Small intestine (tissue), 7 donors: Measurements from ENCODE around the gene DNER. TPM values are rescaled to one million over a fixed set of nuclear protein-coding genes. Genes with fewer than 3 reads are reported as not detected.
"Not testable (repeated sequence)": the region's sequence is repeated elsewhere in the genome, so short reads cannot be mapped to it uniquely, and the experiment has no call there.

Experiments
- DNase-seq, 2 donors: peaks; one replicate each; pipeline versions ENCODE4 v3.0.0 to v3.0.0-alpha.2; 2013
- FAIRE-seq: peaks from 2 replicates; lab custom pipeline; 2012; peaks lifted over from hg19 to GRCh38; lab: Jason Lieb, UNC
- H3K27ac ChIP-seq, 3 donors: one replicate each; pipeline ENCODE4 v1.5.1; 2013; ENCODE audit warnings: low read length in 2 of 3, mild to moderate bottlenecking in 2 of 3, control low read depth in 1 of 3, inconsistent platforms in 1 of 3, low read depth in 1 of 3, moderate library complexity in 1 of 3
- H3K27me3 ChIP-seq, 3 donors: one replicate each; pipeline ENCODE4 v1.6.1; 2013; ENCODE audit warnings: low read length in 3 of 3, inconsistent platforms in 1 of 3; ENCODE audit not compliant: control insufficient read depth in 3 of 3, insufficient read depth in 3 of 3
- H3K36me3 ChIP-seq, 3 donors: one replicate each; pipeline ENCODE4 v1.6.1; 2013; ENCODE audit warnings: low read length in 3 of 3, inconsistent platforms in 1 of 3, low read depth in 1 of 3, mild to moderate bottlenecking in 1 of 3, moderate library complexity in 1 of 3; ENCODE audit not compliant: control insufficient read depth in 3 of 3, insufficient read depth in 2 of 3
- H3K4me1 ChIP-seq, 3 donors: one replicate each; pipeline ENCODE4 v1.6.1; 2013; ENCODE audit warnings: low read length in 2 of 3, inconsistent platforms in 1 of 3, low read depth in 1 of 3, mild to moderate bottlenecking in 1 of 3, moderate library complexity in 1 of 3; ENCODE audit not compliant: control insufficient read depth in 3 of 3, insufficient read depth in 2 of 3
- H3K4me3 ChIP-seq, 3 donors: one replicate each; pipeline ENCODE4 v1.5.1; 2013; ENCODE audit warnings: low read length in 3 of 3, control low read depth in 1 of 3, inconsistent platforms in 1 of 3, low read depth in 1 of 3, mild to moderate bottlenecking in 1 of 3, moderate library complexity in 1 of 3
- H3K9me3 ChIP-seq, 2 donors: one replicate each; pipeline ENCODE4 v1.6.1; 2013; ENCODE audit warnings: low read depth in 1 of 2, low read length in 1 of 2; ENCODE audit not compliant: control insufficient read depth in 2 of 2, insufficient read depth in 1 of 2
- WGBS, 3 donors: extraction: QIAGEN DNeasy Blood & Tissue Kit; methylation state at CpG; one replicate each; pipeline ENCODE4 v1.1.7; 2013; 5-methylcytosine and 5-hydroxymethylcytosine counted together
- polyA plus RNA-seq, 4 donors: library from polyadenylated mRNA; stranded (reverse) in 3 of 4; unstranded in 1 of 4; fragments of 200-250 nt in 3 of 4; fragments of 120-200 nt in 1 of 4; gene quantifications; one replicate each; pipeline versions ENCODE4 v1.2.1 to v1.2.3, GENCODE V29; 2013
- donor health status: healthy with polysubstance abuse.
- donor health status: control.
- donor health status: control.
- donor health status: Bipolar disorder and iron deficiency.
- donor health status: healthy.

The DNER gene
- polyA plus RNA-seq, 4 donors: 0.99 to 2.4 TPM; not detected in 2

- H3K27me3 ChIP-seq: peaks cover 0 to 2% (median 0%) of the 10 kb centered on the region in 3 donors
- H3K36me3 ChIP-seq: no peaks in the 10 kb centered on the region
- DNase-seq: no peak
- no peak overlapping the region for H3K27ac ChIP-seq
- no peak for FAIRE-seq
- no peaks in the 10 kb centered on the region for H3K4me1 ChIP-seq
- H3K4me3 ChIP-seq: no peak overlapping the region
- WGBS, 3 donors: 50 to 76% (median 74%) methylated on average over 4 of the region's 4 CpGs
- no peaks in the 10 kb centered on the region for H3K9me3 ChIP-seq
These were observed 193.7 kb downstream of the DNER start for GRCh38 chr2:229520691-229521096.

DNA sequence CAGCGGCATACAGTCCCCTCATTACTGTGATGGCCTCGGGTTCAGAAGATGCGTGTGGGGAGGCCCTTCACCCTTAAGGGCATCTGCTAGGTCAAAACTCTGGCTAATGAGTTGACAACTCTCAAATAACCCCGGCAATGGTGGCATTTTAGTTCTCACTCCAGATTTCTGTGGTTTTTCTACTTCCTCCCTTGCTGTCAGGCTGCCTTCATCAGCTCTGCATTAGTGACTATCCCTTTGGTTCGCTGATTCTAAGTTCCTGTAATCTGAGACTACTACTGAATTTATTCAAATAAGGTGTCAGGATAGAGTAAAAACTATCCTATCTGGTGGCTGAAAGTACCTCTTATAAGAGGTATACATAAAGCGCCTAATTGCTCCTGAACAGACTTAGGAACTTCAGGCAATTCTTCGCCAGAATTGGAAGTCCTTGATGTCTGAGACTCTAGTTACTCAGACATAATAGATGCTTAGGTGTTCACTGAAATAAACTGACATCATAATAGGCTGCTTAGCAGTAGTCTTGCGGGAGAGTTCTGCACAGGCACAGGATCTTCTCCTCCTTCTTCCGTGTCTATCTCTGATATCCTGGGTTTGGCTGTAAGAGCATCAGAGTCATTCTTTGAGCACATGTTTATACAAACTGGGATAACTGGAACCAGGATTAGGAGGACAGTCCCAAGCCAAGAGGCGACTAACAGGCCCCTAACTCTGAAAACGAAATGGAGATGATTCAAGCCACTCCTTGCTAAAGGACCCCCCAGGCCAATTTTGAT lies 194.5 kb downstream of the DNER start:
- Histone ChIP-seq H3K36me3 (no peaks in the 10 kb centered on the region), H3K9me3 (no peaks in the 10 kb centered on the region), H3K4me1 (no peaks in the 10 kb centered on the region), H3K4me3 (no peak overlapping the region), H3K27ac (no peak overlapping the region), H3K27me3 (peaks cover 0 to 2% (median 0%) of the 10 kb centered on the region in 3 donors)
- FAIRE-seq: no peak
- no peak for DNase-seq
- 66 to 72% (median 71%) methylated on average over 11 of the region's 11 CpGs for WGBS, 3 donors

DNA sequence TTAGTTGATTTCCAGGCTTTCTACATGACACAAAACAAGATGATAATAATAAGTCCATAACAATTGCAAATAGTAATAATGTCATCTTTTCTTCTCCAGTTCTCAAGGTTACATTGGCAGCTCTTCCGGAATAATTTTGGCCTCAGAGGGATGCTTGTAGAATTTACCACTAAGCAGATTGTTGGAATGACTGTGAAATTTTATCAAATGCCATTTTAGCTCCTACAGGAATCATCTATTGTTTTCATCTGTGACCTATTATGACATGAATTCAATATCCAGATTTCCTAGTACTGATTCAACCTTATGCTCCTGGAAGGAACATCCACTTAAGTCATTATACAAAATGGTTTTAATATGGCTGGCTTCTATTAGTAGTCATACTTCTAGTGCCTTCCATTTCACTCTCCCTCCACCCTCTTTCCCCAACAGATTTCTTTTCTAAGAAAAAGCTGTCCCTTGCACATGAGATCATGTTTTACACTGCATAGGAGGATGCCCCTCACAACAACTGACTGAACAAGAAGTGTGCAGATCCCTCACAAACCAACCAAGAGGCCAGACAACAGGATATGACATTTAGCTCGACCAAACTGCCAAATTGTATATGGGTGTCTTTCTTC lies 200.0 kb downstream of the DNER start:
- no peaks in the 10 kb centered on the region for H3K4me1 ChIP-seq
- H3K9me3 ChIP-seq: no peaks in the 10 kb centered on the region
- no peaks in the 10 kb centered on the region for H3K36me3 ChIP-seq
- no peak for FAIRE-seq
- H3K27ac ChIP-seq: no peak overlapping the region
- no peak for DNase-seq
- H3K27me3 ChIP-seq: no peaks in the 10 kb centered on the region
- no peak overlapping the region for H3K4me3 ChIP-seq
- WGBS, 3 donors: 53 to 61% (median 59%) methylated on average over 2 of the region's 2 CpGs

DNA sequence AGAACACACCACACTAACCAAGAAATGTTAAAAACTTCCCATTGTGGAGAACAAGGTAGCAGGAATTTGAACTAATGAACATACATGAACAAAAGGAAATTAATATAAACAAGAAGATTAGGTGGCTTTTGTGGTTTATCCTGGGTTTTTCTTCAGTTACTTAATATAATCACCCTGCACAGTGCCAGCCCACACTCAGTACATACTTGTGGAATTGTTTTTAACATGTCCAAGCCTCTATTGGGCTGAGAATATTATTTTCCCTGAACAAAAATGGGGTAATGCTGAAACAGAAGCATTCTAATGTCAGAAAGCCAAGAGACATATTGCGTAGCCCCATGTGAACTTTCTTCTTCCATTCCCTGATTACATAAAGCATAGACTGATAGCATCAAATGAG lies 202.8 kb downstream of the DNER start:
- Histone ChIP-seq H3K4me1 (no peaks in the 10 kb centered on the region), H3K9me3 (no peaks in the 10 kb centered on the region), H3K27ac (no peak overlapping the region), H3K27me3 (no peaks in the 10 kb centered on the region), H3K36me3 (no peaks in the 10 kb centered on the region), H3K4me3 (no peak overlapping the region)
- DNase-seq (no peak), FAIRE-seq (no peak)
- WGBS, 3 donors: 93 to 95% (median 94%) methylated on average over 1 of the region's 1 CpG

DNA sequence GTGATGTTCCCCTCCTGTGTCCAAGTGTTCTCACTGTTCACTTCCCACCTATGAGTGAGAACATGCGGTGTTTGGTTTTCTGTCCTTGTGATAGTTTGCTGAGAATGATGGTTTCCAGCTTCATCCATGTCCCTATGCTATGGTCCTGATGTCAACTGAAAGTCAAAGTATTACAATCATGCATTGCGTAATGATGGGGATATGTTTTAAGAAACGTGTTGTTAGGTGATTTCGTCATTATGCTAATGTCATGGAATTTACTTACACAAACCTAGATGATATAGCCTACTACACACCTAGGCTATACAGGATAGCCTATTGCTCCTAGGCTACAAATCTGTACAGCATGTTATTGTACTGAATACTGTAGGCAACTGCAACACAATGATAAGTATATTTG lies 207.7 kb downstream of the DNER start:
- FAIRE-seq, H3K4me3 ChIP-seq: not testable (repeated sequence)
- 76 to 84% (median 84%) methylated on average over 4 of the region's 4 CpGs for WGBS, 3 donors

GRCh38 chr2:229501051-229501794 lies 213.1 kb downstream of the DNER start:
- no peak for FAIRE-seq
- H3K4me3 ChIP-seq: no peak overlapping the region
- 91 to 95% (median 93%) methylated on average over 2 of the region's 2 CpGs for WGBS, 3 donors
- no peaks in the 10 kb centered on the region for H3K4me1 ChIP-seq
- H3K36me3 ChIP-seq: no peaks in the 10 kb centered on the region
- no peak overlapping the region for H3K27ac ChIP-seq
- peaks cover 0 to 2% of the 10 kb centered on the region in 2 donors for H3K9me3 ChIP-seq
- H3K27me3 ChIP-seq: no peaks in the 10 kb centered on the region
- no peak for DNase-seq

More for the DNA sequence above, 207.7 kb downstream of the DNER start:
- not testable (repeated sequence) for H3K36me3 ChIP-seq, DNase-seq, H3K4me1 ChIP-seq, H3K27ac ChIP-seq, H3K9me3 ChIP-seq, H3K27me3 ChIP-seq

GRCh38 chr2:229492034-229492433 lies 222.3 kb downstream of the DNER start:
- H3K27ac ChIP-seq: no peak overlapping the region
- DNase-seq (no peak), FAIRE-seq (no peak)
- no peaks in the 10 kb centered on the region for H3K36me3 ChIP-seq
- H3K4me3 ChIP-seq: no peak overlapping the region
- WGBS, 3 donors: 56 to 79% (median 58%) methylated on average over 2 of the region's 2 CpGs
- peaks cover 0 to 4% of the 10 kb centered on the region in 2 donors for H3K9me3 ChIP-seq
- H3K4me1 ChIP-seq: no peaks in the 10 kb centered on the region
- H3K27me3 ChIP-seq: no peaks in the 10 kb centered on the region

DNA sequence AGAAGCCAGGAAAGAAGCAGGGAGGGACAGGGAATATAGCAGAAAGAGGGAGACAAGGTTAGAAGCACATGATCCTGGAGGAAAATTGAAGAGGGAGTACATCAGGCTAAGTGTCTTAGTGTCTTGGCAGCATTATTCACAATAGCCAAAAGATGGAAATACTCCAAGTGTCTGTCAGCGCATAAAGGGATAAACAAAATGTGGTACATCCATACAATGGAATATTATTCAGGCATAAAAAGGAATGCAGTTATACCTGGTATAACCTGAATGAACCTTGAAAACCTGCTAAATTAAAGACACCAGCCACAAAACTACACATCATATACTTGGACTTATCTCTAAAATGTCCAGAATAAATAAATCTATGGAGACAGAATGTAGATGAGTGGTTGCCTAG lies 224.2 kb downstream of the DNER start:
- WGBS, 3 donors: 93 to 100% (median 94%) methylated on average over 1 of the region's 1 CpG
- Histone ChIP-seq H3K4me1 (no peaks in the 10 kb centered on the region), H3K4me3 (no peak overlapping the region), H3K27ac (no peak overlapping the region), H3K9me3 (peaks cover 0 to 4% of the 10 kb centered on the region in 2 donors), H3K36me3 (no peaks in the 10 kb centered on the region), H3K27me3 (no peaks in the 10 kb centered on the region)
- DNase-seq: no peak
- no peak for FAIRE-seq
